GM21423 (cell line): ENCODE measurements around the gene KCNIP1.

Experiments
- ATAC-seq: cut with Tn5 transposase; IDR thresholded peaks from one replicate; pipeline ENCODE4 v1.9.1; 2021; ENCODE audit warnings: mild to moderate bottlenecking, moderate library complexity; ENCODE audit not compliant: unreplicated experiment

The KCNIP1 gene

DNA sequence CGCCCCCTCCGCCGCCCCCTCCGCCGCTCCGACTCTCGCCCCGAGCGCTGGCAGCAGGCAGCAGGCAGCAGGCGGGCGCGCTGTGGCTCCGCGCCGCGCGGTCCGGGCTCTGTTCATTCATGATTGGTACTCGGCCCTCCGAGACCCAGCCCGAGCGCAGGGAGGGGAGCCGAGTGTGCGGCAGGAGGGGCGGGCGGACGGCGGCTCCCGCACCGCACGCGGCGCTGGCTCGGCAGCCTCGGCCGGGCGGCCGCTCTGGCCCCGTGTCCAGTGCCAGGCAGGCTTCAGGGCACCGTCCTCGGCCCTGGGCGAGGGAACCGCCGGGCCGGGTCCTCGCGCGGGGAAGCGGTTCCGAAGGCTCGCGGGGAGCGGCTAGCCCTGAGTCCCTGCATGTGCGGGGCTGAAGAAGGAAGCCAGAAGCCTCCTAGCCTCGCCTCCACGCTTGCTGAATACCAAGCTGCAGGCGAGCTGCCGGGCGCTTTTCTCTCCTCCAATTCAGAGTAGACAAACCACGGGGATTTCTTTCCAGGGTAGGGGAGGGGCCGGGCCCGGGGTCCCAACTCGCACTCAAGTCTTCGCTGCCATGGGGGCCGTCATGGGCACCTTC lies at the start of gene KCNIP1:
Gene KCNIP1 (plus strand): TSS at position 31 of the 607 bp plus-strand sequence.
- no peak for ATAC-seq

DNA sequence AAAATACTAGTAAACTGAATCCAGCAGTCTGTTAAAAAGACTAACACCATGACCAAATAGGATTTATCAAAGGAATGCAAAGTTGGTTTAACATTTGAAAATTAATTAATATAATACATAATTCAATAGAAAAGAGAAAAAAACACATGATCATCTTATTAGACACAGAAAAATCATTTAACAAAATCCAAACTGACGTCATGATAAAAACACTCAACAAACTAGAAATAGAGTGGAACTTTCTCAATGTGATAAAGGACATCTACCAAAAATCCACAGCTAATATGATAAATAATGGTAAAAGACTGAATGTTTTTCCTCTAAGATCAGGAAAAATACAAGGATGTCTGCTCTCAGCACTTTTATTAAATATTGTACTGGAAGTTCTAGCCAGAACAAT lies 40.4 kb upstream of the KCNIP1 start:
- ATAC-seq: no peak

DNA sequence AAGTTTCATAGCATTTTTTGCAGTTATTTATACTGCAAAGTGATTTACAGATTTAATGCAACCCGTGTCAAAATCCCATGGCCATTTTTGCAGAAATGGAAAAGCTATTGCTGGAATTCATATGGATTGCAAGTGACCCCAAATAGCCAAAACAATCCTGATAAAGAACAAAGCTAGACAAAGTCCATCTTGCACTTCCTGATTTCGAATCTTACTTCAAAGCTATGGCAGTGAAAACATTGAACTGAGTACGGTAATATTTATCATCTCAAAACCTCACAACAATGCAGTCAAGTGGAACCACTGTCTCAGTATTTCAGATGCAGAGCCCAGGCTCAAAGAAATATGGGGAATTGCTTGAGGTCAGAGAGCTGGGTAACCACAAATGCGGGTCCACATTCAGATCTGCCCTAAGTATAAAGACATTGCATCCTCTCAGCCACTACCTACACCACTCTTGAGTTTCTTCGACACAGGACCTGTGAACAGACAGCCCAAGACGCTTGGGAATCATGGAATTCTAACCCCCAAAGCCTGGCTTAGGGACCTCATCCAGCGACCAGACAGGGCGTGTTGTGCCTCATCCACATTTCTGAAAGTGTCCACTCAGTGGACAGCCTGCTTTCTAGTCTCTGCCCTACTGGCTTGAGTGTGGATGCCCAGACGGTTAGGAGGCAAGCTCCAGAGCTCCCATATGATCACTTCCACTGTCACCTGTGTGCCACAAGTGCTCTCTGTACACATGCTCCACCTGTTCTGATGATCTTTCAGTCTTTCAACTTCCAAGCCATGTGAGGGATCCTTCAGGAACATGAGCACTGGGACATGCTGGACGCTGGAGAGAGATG lies 39.3 kb upstream of the KCNIP1 start:
- ATAC-seq: no peak

DNA sequence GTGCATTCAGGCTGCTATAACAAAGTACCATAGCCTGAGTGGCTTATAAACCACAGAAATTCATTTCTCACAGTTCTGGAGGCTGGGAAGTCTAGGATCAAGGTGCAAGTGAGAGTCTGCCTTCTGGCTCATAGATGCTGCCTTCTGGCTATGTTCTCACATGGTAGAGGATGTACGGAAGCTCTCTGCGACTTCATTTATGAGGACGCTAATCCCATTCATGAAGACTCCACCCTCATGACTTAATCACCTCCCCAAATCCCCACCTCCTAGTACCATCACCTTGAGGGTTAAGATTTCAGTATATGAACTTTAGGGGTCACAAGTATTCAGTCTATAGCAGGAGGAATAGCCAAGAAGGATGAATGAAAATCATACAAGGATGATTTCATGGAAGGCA lies 37.3 kb upstream of the KCNIP1 start:
- no peak for ATAC-seq

DNA sequence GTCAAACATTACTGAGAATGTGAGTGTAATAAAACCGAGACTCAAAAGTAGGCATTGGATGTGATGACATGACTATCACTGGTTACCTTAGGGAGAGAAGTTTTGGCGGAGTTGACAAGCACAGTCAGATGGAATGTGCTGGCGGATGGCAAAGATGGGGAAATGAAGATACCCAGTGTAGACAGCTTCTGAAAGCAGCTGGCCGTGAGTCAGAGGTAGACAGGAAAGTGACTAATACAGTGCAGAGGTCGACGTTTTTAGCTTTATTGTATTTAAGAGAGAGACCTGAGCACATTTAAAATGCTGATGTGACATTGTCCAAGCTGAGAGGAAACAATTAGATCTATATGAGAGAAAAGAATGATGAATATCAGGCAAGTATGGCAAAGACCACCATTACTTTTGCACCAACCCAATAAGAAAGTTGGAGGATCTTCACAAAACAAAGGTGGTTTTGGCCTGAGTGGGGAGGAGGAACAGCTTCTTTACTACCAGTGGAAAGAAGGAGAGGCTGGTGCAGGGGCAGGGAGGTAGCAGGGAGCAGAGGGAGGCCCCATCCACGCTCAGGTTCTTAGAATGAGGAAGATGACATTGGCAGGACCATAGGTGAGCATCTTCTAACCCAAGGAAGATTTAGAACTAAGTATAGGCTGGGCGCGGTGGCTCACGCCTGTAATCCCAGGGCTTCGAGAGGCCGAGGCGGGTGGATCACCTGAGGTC lies 36.7 kb upstream of the KCNIP1 start:
- ATAC-seq: no peak

DNA sequence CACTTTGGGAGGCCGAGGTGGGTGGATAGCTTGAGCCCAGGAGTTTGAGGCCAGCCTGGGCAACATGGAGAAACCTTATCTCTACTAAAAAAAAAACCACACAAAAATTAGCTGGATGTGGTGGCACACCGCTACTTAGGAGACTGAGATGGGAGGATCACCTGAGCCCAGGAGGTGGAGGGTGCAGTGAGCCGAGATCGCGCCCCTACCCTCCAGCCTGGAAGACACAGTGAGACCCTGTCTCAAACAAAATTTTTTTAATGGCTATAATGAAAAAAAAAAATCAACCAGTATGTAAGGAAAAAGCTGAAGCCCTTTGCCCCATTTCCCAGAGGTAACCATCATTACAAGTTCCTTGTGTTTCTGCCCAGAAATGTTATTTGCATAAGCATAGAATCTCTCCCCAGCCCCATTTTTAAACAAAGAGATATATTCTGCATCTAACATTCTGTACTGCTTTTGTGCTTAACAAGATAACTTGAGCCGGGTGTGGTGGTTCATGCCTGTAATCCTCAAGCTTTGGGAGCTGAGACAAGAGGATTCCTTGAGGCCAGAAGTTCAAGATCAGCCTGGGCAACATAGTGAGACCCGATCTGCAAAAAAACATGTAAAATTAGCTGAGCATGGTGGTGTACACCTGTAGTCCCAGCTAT lies 35.1 kb upstream of the KCNIP1 start:
- ATAC-seq: no peak

DNA sequence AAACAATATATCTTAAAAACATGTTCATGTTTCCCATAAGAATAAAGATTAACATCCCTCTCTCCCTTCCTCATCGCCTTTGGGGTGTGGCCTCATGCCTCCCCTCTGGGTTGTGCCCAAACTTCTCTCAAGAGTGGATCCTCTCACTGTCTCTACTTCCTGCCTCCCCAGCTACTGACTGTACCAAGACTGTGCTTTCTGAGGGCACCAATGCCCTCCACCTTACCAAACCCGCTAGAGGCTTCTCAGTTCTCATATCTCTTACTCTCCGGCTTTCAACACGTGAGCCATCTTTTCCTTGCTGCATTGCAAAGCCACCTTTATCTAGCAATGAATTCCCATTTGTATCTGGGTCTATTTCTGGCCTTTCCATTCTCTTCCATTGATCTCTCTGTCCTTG lies 34.4 kb upstream of the KCNIP1 start:
- no peak for ATAC-seq

DNA sequence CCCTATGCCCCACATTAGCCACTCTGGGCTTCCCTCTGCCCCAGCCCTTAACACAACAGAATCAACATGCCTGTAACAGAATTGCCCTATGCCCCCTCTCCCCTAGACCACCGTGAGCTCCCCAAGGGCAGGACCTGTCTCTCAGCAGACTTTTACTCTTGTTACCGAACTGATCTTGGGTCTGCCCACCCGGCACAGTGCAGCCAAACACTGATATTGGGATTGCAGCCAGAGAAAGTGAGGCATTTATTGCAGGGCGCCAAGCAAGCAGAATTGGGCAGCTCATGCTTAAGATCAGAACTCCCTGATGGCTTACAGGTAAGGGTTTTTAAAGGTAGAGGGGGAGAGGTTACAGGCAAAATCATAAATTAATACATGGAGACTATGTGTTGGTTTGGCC lies 33.5 kb upstream of the KCNIP1 start:
- ATAC-seq: no peak

DNA sequence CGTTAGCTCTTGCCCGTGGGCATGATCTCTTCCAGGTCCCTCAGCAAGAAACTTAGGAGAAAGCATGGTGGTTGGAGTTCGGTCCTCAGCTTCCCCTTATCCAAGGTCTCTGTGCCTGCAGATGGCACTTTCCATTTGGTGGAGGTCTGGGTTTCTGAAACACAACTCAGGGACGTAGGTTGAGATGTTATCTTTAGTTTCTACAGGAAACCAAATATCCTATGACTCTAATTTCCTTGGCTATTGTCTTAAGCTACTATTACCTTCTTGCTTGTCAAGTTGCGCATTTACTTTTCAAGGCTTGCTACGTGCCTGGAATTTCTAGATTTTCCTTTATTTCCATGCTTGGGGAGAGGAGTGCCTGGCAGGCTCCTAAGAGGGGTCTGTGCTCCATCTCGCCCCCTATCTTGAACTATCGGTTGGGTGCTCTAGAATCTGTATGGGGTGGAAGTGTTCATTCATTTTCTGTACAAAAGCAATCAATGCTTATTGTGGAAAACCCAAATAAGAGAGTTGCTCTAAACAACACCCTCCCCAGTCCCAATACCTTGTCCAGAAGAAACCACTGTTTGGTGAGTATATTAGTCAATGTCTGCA lies 32.9 kb upstream of the KCNIP1 start:
- ATAC-seq: no peak

DNA sequence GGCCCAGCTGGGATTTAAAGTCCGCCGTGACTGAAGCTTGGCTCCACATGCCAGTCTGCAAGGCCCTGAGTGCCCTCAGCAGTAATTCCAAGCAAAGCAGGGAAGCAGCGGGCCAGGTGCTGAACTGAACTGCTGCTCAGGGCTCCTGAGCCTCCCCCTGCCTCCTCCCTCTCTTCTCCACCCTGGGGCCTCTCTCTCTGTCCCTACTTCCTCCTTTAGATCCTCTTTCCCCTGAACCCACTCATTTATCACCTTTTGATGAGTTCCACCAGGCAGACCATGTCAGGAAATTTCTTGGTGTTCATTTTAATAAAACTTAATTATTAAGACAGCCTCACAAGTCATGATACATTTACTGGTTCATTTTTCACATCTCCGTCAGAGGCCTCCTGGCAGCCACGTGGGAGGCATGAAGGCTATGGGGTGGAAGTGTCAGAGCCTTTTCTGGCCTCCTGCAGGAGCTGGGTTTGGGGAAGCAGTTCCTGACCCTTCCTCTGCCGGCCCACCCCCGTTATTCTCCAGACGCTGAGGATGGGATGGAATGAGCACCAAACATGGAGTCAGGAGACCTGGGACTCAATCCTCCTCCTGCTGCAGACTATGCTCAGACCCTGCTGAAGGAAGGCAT lies 32.2 kb upstream of the KCNIP1 start:
- ATAC-seq: no peak

DNA sequence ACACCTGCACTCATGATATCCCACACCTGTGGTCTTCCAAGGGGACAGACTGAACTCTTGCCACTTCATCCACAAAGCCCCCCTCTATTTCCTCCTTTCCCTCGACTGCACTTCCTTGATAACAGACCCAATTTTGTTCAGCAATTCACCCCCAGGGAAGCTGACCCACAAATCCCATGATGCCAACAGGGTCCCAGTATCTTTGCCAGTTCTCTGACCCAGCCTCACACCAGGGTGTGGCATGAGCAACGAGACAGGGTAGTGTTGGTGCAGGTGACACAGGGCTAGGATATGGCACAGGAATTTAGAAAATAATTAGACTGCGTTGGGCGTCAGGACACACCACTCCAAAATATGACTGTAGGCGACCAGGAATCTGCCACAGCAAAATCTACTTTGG lies 30.2 kb upstream of the KCNIP1 start:
- no peak for ATAC-seq

DNA sequence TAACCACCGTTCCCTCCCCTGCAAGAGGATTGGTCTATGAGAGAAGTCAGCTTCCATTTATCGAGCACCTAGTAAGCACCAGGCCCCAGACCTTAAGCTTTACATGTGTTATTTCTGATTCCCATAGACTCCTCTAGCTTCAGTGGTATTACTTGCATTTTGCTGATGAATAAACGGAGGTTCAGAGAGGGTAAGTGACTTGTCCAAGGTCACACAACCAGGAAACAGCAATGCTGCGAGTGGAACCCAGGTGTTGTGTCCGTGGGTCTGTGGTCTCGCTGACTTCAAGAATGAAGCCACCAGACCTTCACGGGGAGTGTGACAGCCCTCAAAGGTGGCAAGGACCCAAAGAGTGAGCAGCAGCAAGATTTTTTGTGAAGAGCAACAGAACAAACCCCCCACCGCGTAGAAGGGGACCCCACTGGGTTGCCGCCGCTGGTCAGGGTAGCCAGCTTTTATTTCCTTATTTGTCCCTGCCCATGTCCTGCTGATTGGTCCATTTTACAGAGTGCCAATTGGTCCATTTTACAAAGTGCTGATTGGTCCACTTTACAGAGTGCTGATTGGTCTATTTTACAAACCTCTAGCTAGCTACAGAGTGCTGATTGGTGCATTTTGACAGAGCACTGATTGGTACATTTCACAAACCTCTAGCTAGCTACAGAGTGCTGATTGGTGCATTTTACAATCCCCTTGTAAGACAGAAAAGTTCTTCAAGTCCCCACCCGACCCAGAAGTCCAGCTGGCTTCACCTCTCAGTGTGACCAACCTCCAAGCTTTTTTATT lies 29.1 kb upstream of the KCNIP1 start:
- no peak for ATAC-seq

DNA sequence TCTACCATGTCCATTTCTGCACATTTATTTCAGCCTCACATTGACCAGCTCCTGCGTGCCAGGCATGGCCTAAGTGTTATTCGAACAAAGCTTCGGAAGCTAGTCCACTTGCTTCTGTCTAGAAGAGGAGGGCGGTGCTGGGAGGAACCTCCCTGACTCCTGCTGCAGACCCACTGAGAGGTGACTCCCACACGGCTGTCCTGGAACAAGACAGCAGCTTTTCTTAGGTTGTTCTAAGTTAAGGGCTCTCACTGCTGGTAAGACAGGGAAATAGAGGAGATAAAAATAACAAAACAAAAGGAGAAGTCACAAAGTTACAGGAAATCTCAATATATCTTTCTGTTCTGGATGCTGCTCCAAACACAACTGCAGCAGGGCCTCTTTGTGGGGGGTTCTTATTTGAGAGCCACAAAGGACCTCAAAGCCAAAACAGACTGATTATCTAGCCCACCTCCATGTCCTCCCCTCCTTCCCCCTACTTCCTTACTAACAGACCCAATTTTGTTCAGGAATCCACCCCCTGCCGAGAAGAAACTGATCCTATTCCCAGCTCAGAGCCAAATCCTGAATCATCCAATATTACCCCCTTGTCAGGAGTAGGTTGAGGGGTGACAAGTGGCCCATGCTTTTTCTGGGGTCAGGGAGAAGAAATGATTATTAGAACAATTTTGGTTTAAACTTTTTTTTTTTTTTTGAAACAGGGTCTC lies 28.4 kb upstream of the KCNIP1 start:
- ATAC-seq: no peak

DNA sequence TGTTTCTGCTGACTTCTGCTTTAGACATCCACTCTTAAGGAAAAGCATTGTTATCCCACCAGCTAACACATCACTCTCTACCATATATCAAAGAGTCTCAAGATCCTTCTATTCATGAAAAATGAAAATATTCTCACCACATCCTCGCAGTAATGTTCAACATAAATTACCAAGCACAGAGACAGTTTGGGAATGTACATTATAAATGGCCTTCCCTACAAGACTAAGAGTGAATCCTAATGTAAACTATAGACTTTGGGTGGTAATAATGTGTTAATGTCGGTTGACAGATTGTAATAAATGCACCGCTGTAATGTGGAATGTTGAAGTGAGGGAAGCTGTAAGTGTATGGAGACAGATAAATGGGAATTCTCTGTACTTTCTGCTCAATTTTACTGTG lies 27.1 kb upstream of the KCNIP1 start:
- ATAC-seq: no peak

DNA sequence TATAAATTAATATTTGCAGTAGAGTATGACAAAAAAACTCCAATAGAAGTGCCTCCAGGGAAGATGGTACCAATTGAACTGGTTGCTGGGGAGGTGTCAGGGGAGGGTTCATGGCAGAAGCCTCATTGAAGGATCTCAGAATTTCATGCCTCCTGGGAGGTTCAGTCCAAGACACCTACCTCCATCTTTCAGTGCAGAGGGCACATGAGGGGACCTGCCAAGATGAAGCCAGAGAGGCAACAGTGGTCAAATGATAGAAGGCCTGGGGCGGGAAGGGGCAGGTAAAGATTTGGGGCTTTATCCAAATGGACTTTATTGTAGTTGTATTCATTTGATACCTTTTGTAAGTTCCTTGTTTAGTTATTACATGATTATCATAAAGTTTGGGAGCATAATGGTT lies 25.9 kb upstream of the KCNIP1 start:
- no peak for ATAC-seq

DNA sequence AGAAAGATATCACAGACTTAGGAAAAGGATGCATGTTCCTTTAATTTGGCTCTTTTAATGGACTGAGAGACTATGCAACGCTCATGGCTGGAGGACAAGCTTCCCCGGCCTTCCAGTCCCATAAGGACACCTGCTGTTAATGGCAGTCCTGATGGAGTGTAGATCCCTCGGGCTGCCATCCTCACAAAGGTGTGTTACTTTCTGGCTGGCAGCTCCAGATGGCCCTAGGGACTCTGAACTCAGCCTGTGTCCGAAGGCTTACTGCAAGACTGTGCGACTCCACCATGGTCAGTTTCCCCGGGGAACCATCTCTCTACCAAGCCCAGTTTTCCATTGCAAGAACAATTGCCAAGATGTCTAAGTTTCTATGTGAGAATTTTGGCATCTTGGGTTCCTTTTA lies 25.5 kb upstream of the KCNIP1 start:
- no peak for ATAC-seq

DNA sequence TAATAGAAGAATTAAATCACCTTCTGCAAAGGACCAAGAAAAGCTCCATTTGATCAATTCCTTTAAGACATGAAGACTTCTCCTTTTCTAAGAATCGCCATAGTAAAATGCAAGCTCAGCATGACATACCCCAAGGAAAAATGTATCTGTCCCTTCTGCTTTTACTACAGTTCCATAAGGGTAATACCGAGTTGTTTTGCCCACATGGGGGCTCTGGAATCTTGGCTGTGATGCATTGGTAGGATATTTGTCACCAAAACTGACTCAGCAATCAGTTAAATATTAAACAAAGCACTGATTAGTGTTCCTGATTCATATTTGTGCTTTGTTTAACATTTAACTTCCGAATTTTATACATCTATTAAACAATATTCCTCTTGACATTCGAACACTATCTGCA lies 24.3 kb upstream of the KCNIP1 start:
- ATAC-seq: no peak

DNA sequence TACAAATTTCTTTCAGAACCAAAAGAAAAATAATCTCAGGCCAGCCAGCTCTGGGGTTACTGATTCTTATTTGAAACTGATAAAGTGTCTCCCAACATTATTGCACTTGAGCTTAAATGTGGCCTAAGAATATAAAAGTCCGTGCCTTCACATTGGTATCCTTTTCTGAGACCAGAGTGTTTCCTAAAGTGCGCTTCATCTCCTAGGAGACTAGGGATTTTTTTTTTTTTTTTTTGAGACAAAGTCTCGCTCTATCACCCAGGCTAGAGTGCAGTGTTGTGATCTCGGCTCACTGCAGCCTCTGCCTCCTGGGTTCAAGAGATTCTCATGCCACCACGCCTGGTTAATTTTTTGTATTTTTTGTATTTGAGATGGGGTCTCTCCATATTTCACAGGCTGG lies 23.6 kb upstream of the KCNIP1 start:
- no peak for ATAC-seq

DNA sequence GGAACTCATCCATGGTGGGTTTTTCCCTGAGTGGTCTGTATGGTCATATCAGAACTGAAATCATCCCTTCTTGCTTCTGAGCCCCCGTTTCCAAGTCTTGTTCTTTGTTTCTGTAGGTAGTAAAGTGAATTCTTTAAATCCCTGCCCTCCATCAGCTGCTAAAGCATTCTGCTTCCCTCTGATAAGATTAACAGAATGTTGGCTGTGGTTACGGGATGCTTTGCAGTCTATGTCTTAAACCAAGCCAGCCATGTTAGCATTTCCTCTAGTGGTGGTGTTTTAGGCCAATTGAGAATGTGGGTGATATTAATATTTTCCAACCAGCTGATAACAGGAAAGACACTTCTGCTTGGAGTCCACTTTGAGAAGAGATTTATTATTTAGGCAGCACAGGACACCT lies 22.0 kb upstream of the KCNIP1 start:
- ATAC-seq: no peak
